Activated CD4-positive, alpha-beta T cell treated with anti-CD3 and anti-CD28 coated beads, Interleukin-2, Interleukin-6, amounts not matched to agents 100 ng/mL and 50 ng/mL, durations not matched to agents 16 hours and 8 hours (primary cell): Measurements from ENCODE around the gene MROH2A.

ENCODE experiments used
- DNase-seq: peaks from one replicate; pipeline ENCODE4 v3.0.0-alpha.2; 2020

Gene MROH2A

GRCh38 chr2:233764264-233764663, 13.9 kb upstream of the MROH2A start:
- DNase-seq, result no peak

- no peak for DNase-seq
Observed at GRCh38 chr2:233764761-233765160, 13.4 kb upstream of the MROH2A start.

- no peak for DNase-seq
Observed at GRCh38 chr2:233766416-233766815, 11.7 kb upstream of the MROH2A start.

GRCh38 chr2:233768076-233768475, 10.1 kb upstream of the MROH2A start:
- no peak for DNase-seq

- DNase-seq, result no peak
Observed at GRCh38 chr2:233769260-233769659, 8.9 kb upstream of the MROH2A start.

GRCh38 chr2:233772153-233772552, 6.0 kb upstream of the MROH2A start:
- no peak for DNase-seq

GRCh38 chr2:233772583-233772982, 5.5 kb upstream of the MROH2A start:
- DNase-seq, result no peak

- DNase-seq, result no peak
Observed at GRCh38 chr2:233773854-233774253, 4.3 kb upstream of the MROH2A start.

GRCh38 chr2:233775414-233775813, 2.7 kb upstream of the MROH2A start:
- DNase-seq, result no peak

- no peak for DNase-seq
Observed at GRCh38 chr2:233779722-233780121, 1.6 kb downstream of the MROH2A start.

GRCh38 chr2:233780771-233781170, 2.6 kb downstream of the MROH2A start:
- DNase-seq, result no peak

GRCh38 chr2:233789554-233789953, 11.4 kb downstream of the MROH2A start:
- DNase-seq, result no peak

GRCh38 chr2:233791151-233791882, 13.2 kb downstream of the MROH2A start:
- DNase-seq, result no peak

GRCh38 chr2:233791883-233792329, 13.8 kb downstream of the MROH2A start:
- DNase-seq, result no peak

GRCh38 chr2:233792720-233793119, 14.6 kb downstream of the MROH2A start:
- DNase-seq, result no peak

- DNase-seq, result no peak
Observed at GRCh38 chr2:233793465-233794127, 15.5 kb downstream of the MROH2A start.

GRCh38 chr2:233794128-233794658, 16.1 kb downstream of the MROH2A start:
- DNase-seq, result no peak

- DNase-seq, result no peak
Observed at GRCh38 chr2:233795735-233796171, 17.6 kb downstream of the MROH2A start.

GRCh38 chr2:233796254-233796653, 18.1 kb downstream of the MROH2A start:
- DNase-seq, result no peak

GRCh38 chr2:233798335-233799086, 20.4 kb downstream of the MROH2A start:
- no peak for DNase-seq

GRCh38 chr2:233799087-233799665, 21.0 kb downstream of the MROH2A start:
- no peak for DNase-seq

GRCh38 chr2:233799716-233800115, 21.6 kb downstream of the MROH2A start:
- no peak for DNase-seq

- DNase-seq, result no peak
Observed at GRCh38 chr2:233800208-233800607, 22.1 kb downstream of the MROH2A start.
